GM12874 (cell line): ENCODE results near the gene CD101.

ENCODE experiments used
- TF ChIP-seq, protein P1 (sequence below): IDR thresholded peaks from 2 replicates; pipeline ENCODE4 v1.5.1; 2011; ENCODE audit warnings: low read depth, mild to moderate bottlenecking, control low read depth, low read length, moderate library complexity; ENCODE audit not compliant: insufficient read depth

Gene CD101

DNA sequence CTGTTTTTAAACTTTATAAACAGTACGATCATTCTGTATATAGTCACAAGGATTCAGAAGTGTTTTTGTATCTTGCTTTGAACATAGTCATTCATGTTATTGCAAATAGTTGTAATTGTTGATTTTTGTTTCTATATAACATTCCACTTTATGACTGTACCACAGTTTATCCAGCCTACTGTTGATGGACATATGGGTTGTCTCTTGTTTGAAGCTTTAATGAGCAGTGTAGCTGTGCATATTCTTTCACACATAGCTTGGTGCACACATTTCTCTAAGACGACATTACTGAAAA is 6.1 kb downstream of the CD101 start:
- TF ChIP-seq, protein P1, sequence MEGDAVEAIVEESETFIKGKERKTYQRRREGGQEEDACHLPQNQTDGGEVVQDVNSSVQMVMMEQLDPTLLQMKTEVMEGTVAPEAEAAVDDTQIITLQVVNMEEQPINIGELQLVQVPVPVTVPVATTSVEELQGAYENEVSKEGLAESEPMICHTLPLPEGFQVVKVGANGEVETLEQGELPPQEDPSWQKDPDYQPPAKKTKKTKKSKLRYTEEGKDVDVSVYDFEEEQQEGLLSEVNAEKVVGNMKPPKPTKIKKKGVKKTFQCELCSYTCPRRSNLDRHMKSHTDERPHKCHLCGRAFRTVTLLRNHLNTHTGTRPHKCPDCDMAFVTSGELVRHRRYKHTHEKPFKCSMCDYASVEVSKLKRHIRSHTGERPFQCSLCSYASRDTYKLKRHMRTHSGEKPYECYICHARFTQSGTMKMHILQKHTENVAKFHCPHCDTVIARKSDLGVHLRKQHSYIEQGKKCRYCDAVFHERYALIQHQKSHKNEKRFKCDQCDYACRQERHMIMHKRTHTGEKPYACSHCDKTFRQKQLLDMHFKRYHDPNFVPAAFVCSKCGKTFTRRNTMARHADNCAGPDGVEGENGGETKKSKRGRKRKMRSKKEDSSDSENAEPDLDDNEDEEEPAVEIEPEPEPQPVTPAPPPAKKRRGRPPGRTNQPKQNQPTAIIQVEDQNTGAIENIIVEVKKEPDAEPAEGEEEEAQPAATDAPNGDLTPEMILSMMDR: no peak

DNA sequence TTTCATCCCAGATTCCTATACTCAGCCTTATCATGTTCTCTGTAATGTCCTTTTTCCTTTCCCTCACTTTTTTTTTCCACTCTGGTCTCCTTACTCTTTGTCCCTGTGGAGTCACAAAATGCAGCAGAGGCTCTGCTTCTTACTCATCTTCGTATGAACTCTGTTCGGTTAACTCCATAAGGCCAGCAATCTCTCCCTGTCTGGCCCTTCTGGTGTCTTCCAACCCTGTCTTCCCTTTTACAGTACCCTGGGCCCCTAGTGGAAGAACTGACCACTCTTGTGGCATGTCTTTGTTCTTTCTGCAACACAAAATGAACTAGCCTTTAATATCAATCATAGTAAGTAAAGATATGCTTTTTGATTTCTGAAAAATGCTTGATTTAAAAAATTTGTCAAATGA is 7.1 kb downstream of the CD101 start:
- TF ChIP-seq, protein P1: no peak

- TF ChIP-seq, protein P1: no peak
These were observed 7.6 kb downstream of the CD101 start for GRCh38 chr1:117009132-117009531.

DNA sequence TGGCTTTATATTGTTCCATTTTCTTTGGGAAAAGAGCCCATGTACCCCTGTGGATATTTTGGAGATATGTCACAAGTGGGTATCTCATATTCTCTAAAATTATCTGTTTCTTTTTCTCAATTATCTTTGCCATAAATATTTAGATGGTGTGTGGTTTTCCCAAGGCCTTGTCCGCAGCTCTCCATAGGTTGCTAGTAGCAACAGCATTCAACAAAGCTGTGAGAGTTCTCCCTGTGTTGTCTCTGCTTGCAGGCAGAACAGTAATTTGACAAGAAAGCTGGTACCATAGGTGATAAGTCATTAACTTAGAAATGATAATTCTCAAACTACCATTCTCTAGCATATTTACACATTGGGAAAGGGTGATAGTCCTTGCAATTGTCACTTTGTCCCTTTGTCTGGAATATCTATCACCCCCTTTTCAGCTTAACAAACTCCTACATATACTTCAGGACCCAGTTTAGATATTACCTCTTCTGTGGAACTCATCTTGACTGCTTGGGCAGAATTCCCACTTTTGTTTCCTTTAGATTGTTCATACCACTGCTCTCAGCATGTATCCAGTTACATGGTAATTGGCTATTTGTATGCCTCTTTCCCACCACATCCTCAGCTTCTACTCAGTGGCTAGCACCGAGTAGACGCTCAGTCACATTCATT is 8.9 kb downstream of the CD101 start:
- TF ChIP-seq, protein P1: no peak

DNA sequence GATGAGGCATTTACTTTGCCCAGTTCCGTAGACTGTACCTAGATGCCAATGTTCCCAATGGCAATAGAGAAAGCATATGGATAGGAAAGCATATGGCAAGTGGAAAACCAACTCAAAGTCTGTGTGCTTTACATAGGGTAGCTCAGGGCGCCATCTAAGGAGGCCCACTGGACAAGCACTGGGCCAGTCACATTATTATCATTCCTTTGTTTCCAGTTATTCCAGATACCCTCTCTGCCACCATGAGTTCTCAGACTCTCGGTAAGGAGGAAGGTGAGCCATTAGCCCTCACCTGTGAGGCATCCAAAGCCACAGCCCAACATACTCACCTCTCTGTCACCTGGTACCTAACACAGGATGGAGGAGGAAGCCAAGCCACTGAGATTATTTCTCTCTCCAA is 9.8 kb downstream of the CD101 start:
- TF ChIP-seq, protein P1: no peak

DNA sequence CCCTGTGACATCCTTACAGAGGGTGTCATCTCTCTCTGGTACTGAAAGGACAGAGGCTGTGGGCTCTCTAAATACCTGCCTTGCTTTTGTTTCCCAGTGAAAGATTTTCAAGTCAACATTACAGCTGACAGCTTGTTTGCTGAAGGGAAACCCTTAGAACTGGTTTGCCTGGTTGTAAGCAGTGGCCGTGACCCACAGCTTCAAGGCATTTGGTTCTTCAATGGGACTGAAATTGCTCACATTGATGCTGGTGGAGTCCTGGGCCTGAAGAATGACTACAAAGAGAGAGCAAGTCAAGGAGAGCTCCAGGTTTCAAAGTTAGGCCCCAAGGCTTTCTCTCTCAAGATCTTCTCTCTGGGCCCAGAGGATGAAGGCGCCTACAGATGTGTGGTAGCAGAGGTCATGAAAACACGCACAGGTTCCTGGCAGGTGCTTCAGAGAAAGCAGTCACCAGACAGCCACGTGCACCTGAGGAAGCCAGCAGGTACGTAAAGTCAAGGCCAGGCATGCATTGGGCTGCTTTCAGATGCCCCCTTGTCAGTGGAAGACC is 11.8 kb downstream of the CD101 start:
- TF ChIP-seq, protein P1: no peak

- TF ChIP-seq, protein P1: no peak
These were observed 12.6 kb downstream of the CD101 start for GRCh38 chr1:117014209-117014608.
